ENCODE data around the gene CLDN4. TPM values are rescaled to one million over a fixed set of nuclear protein-coding genes. Genes with fewer than 3 reads are reported as not detected.

Gene CLDN4
- total and polyA plus RNA-seq, 9 of the 15 experiments (the other 6 are each of a cell fraction or from before 2014, with no cell fraction given): 0.05 to 0.60 (median 0.06) TPM; not detected in 3

GRCh38 chr7:73851410-73852338 is 20.9 kb downstream of the CLDN4 start (continued):
- TF ChIP-seq TSHZ1 (CRISPR knock-in tag; IDR thresholded peaks at IDR 0.05) (no peak), RBM39 (optimal IDR thresholded peaks at IDR 0.05; ENCODE audit: low read depth, low read length) (no peak), ZFX (CRISPR knock-in tag; IDR thresholded peaks at IDR 0.05) (no peak), ATF3 (IDR thresholded peaks at IDR 0.05) (peak; percentile 98), ATF3 (CRISPR knock-in tag; conservative IDR thresholded peaks at IDR 0.05) (peak; percentile 93), CHD2 (IDR thresholded peaks at IDR 0.05; ENCODE audit: low read depth, low read length) (no peak), NRF1 (conservative IDR thresholded peaks at IDR 0.05 in 1 of 2, IDR thresholded peaks at IDR 0.05 in 1 of 2) (no peak; a peak in 1 of 4 replicates), ZNF57 (CRISPR knock-in tag; IDR thresholded peaks at IDR 0.05) (no peak), UBTF (IDR thresholded peaks at IDR 0.05; ENCODE audit: borderline replicate concordance in 1 of 2, low read depth in 2 of 2, low read length in 2 of 2) (no peak), NONO (IDR thresholded peaks at IDR 0.05; ENCODE audit: low read depth in 2 of 2, low read length in 1 of 2) (0 out of 4 replicates have a peak, but pooled peaks of 1 of the 2 experiments have one; percentile 31), GTF3C2 (IDR thresholded peaks at IDR 0.05; ENCODE audit: borderline replicate concordance, extremely low read depth, insufficient read length) (no peak), MAX (CRISPR knock-in tag; IDR thresholded peaks at IDR 0.05) (peak; percentile 78), TAF1 (IDR thresholded peaks at IDR 0.05; ENCODE audit: control insufficient read depth, extremely low read depth, insufficient read depth, low read length, severe bottlenecking) (no peak), SREBF1 (IDR thresholded peaks at IDR 0.05; ENCODE audit: borderline replicate concordance, low read depth, low read length) (no peak), FOS (IDR thresholded peaks at IDR 0.05; ENCODE audit: extremely low read depth, insufficient read length) (peak; percentile 50)

Measured in K562 (cell line).